ENCODE results near the gene DFFA.

Gene DFFA

GRCh38 chr1:10429868-10430215, 42.5 kb downstream of the DFFA start:
- TF ChIP-seq TAF1 (IDR thresholded peaks at IDR 0.05; ENCODE audit: borderline replicate concordance, insufficient read depth, low read length): no peak
- no peak for TF ChIP-seq REST (IDR thresholded peaks at IDR 0.05; ENCODE audit: insufficient read depth in 1 of 2, low read depth in 2 of 2, low read length in 2 of 2)
- no peak for TF ChIP-seq FOXP2 (optimal IDR thresholded peaks at IDR 0.05; ENCODE audit: borderline replicate concordance, extremely low read depth, extremely low read length, insufficient read depth)
- TF ChIP-seq SIN3A (IDR thresholded peaks at IDR 0.05; ENCODE audit: borderline replicate concordance, insufficient read depth, low read length): no peak
- TF ChIP-seq POLR2AphosphoS5 (IDR thresholded peaks at IDR 0.05; ENCODE audit: low read depth, low read length): no peak

GRCh38 chr1:10428984-10429383, 43.3 kb downstream of the DFFA start:
- TF ChIP-seq POLR2AphosphoS5 (IDR thresholded peaks at IDR 0.05; ENCODE audit: low read depth, low read length) (no peak), TAF1 (IDR thresholded peaks at IDR 0.05; ENCODE audit: borderline replicate concordance, insufficient read depth, low read length) (no peak), REST (IDR thresholded peaks at IDR 0.05; ENCODE audit: insufficient read depth in 1 of 2, low read depth in 2 of 2, low read length in 2 of 2) (no peak), FOXP2 (optimal IDR thresholded peaks at IDR 0.05; ENCODE audit: borderline replicate concordance, extremely low read depth, extremely low read length, insufficient read depth) (no peak), SIN3A (IDR thresholded peaks at IDR 0.05; ENCODE audit: borderline replicate concordance, insufficient read depth, low read length) (no peak)

GRCh38 chr1:10424651-10425050, 47.7 kb downstream of the DFFA start:
- no peak for TF ChIP-seq TAF1 (IDR thresholded peaks at IDR 0.05; ENCODE audit: borderline replicate concordance, insufficient read depth, low read length)
- no peak for TF ChIP-seq SIN3A (IDR thresholded peaks at IDR 0.05; ENCODE audit: borderline replicate concordance, insufficient read depth, low read length)
- TF ChIP-seq REST (IDR thresholded peaks at IDR 0.05; ENCODE audit: insufficient read depth in 1 of 2, low read depth in 2 of 2, low read length in 2 of 2): no peak
- no peak for TF ChIP-seq FOXP2 (optimal IDR thresholded peaks at IDR 0.05; ENCODE audit: borderline replicate concordance, extremely low read depth, extremely low read length, insufficient read depth)
- TF ChIP-seq POLR2AphosphoS5 (IDR thresholded peaks at IDR 0.05; ENCODE audit: low read depth, low read length): no peak

GRCh38 chr1:10424034-10424433, 48.3 kb downstream of the DFFA start:
- no peak for TF ChIP-seq REST (IDR thresholded peaks at IDR 0.05; ENCODE audit: insufficient read depth in 1 of 2, low read depth in 2 of 2, low read length in 2 of 2)
- no peak for TF ChIP-seq SIN3A (IDR thresholded peaks at IDR 0.05; ENCODE audit: borderline replicate concordance, insufficient read depth, low read length)
- TF ChIP-seq TAF1 (IDR thresholded peaks at IDR 0.05; ENCODE audit: borderline replicate concordance, insufficient read depth, low read length): no peak
- TF ChIP-seq FOXP2 (optimal IDR thresholded peaks at IDR 0.05; ENCODE audit: borderline replicate concordance, extremely low read depth, extremely low read length, insufficient read depth): no peak

GRCh38 chr1:10421637-10422036, 50.7 kb downstream of the DFFA start:
- no peak for TF ChIP-seq FOXP2 (optimal IDR thresholded peaks at IDR 0.05; ENCODE audit: borderline replicate concordance, extremely low read depth, extremely low read length, insufficient read depth)

Measured in PFSK-1 (cell line).